ENCODE data around the gene TMEM184C.

The TMEM184C gene

GRCh38 chr4:147599769-147600168, 17.4 kb upstream of the TMEM184C start:
- no peak for DNase-seq (ENCODE audit: low read depth)

- DNase-seq (ENCODE audit: low read depth) = no peak
Observed at GRCh38 chr4:147605499-147605898, 11.7 kb upstream of the TMEM184C start.

GRCh38 chr4:147607471-147607870, 9.7 kb upstream of the TMEM184C start:
- DNase-seq (ENCODE audit: low read depth) = no peak

GRCh38 chr4:147610686-147611085, 6.5 kb upstream of the TMEM184C start:
- no peak for DNase-seq (ENCODE audit: low read depth)

- DNase-seq (ENCODE audit: low read depth) = no peak
Observed at GRCh38 chr4:147616849-147617172, 386 bp upstream of the TMEM184C start.

- DNase-seq (ENCODE audit: low read depth) = no peak
Observed at GRCh38 chr4:147617841-147618691, 869 bp downstream of the TMEM184C start.

- no peak for DNase-seq (ENCODE audit: low read depth)
Observed at GRCh38 chr4:147620315-147620714, 3.1 kb downstream of the TMEM184C start.

GRCh38 chr4:147625733-147626132, 8.5 kb downstream of the TMEM184C start:
- DNase-seq (ENCODE audit: low read depth) = no peak

GRCh38 chr4:147626903-147627302, 9.7 kb downstream of the TMEM184C start:
- DNase-seq (ENCODE audit: low read depth) = no peak

GRCh38 chr4:147628415-147628814, 11.2 kb downstream of the TMEM184C start:
- DNase-seq (ENCODE audit: low read depth) = no peak

GRCh38 chr4:147629783-147630730, 12.9 kb downstream of the TMEM184C start:
- DNase-seq (ENCODE audit: low read depth) = no peak

- peak; percentile 86 for DNase-seq (ENCODE audit: low read depth)
Observed at GRCh38 chr4:147633113-147633512, 15.9 kb downstream of the TMEM184C start.

GRCh38 chr4:147633643-147634042, 16.4 kb downstream of the TMEM184C start:
- no peak for DNase-seq (ENCODE audit: low read depth)

GRCh38 chr4:147635348-147635747, 18.2 kb downstream of the TMEM184C start:
- DNase-seq (ENCODE audit: low read depth) = no peak

- DNase-seq (ENCODE audit: low read depth) = no peak
Observed at GRCh38 chr4:147638365-147638764, 21.2 kb downstream of the TMEM184C start.

GRCh38 chr4:147638942-147639341, 21.7 kb downstream of the TMEM184C start:
- no peak for DNase-seq (ENCODE audit: low read depth)

GRCh38 chr4:147639388-147639787, 22.2 kb downstream of the TMEM184C start:
- no peak for DNase-seq (ENCODE audit: low read depth)

GRCh38 chr4:147640331-147640730, 23.1 kb downstream of the TMEM184C start:
- DNase-seq (ENCODE audit: low read depth) = no peak

GRCh38 chr4:147643616-147644015, 26.4 kb downstream of the TMEM184C start:
- DNase-seq (ENCODE audit: low read depth) = no peak

- no peak for DNase-seq (ENCODE audit: low read depth)
Observed at GRCh38 chr4:147644471-147644870, 27.3 kb downstream of the TMEM184C start.

GRCh38 chr4:147645099-147645498, 27.9 kb downstream of the TMEM184C start:
- DNase-seq (ENCODE audit: low read depth) = no peak

GRCh38 chr4:147648656-147649055, 31.5 kb downstream of the TMEM184C start:
- DNase-seq (ENCODE audit: low read depth) = no peak

- no peak for DNase-seq (ENCODE audit: low read depth)
Observed at GRCh38 chr4:147651563-147651962, 34.4 kb downstream of the TMEM184C start.
